GM10266 (cell line): ENCODE measurements around the gene APOBEC3H.

Experiments used
- DNase-seq: peaks from one replicate; pipeline ENCODE4 v3.0.0; 2012; ENCODE audit errors: extremely low spot score
- TF ChIP-seq, protein P1 (sequence below): IDR thresholded peaks from 2 replicates; pipeline ENCODE4 v1.5.1; 2012; ENCODE audit warnings: mild to moderate bottlenecking, low read depth; ENCODE audit not compliant: control insufficient read depth, insufficient read depth; ENCODE audit errors: missing control alignments

The APOBEC3H gene

DNA sequence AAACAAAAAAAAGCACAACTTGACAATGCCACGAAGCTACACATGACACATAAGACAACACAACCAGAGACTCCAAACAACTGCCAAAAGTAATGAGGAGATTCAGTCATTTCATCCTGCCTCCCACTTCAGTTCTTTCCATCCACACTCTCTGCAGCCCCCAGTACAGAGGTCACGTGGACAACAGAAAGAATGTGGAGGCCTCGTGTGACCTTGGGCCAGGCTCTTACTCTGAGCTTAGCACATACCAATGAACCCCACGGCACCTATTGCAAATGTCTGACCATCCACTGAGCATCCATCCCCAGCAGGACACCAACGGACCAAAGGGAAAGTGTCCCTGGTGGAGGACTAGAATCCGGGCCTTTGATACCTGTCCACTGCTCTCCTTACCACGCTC lies 42.9 kb downstream of the APOBEC3H start:
- TF ChIP-seq, protein P1, sequence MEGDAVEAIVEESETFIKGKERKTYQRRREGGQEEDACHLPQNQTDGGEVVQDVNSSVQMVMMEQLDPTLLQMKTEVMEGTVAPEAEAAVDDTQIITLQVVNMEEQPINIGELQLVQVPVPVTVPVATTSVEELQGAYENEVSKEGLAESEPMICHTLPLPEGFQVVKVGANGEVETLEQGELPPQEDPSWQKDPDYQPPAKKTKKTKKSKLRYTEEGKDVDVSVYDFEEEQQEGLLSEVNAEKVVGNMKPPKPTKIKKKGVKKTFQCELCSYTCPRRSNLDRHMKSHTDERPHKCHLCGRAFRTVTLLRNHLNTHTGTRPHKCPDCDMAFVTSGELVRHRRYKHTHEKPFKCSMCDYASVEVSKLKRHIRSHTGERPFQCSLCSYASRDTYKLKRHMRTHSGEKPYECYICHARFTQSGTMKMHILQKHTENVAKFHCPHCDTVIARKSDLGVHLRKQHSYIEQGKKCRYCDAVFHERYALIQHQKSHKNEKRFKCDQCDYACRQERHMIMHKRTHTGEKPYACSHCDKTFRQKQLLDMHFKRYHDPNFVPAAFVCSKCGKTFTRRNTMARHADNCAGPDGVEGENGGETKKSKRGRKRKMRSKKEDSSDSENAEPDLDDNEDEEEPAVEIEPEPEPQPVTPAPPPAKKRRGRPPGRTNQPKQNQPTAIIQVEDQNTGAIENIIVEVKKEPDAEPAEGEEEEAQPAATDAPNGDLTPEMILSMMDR = no peak
- no peak for DNase-seq

GRCh38 chr22:39142088-39142680 lies 45.1 kb downstream of the APOBEC3H start:
- DNase-seq = no peak
- TF ChIP-seq, protein P1 = no peak

DNA sequence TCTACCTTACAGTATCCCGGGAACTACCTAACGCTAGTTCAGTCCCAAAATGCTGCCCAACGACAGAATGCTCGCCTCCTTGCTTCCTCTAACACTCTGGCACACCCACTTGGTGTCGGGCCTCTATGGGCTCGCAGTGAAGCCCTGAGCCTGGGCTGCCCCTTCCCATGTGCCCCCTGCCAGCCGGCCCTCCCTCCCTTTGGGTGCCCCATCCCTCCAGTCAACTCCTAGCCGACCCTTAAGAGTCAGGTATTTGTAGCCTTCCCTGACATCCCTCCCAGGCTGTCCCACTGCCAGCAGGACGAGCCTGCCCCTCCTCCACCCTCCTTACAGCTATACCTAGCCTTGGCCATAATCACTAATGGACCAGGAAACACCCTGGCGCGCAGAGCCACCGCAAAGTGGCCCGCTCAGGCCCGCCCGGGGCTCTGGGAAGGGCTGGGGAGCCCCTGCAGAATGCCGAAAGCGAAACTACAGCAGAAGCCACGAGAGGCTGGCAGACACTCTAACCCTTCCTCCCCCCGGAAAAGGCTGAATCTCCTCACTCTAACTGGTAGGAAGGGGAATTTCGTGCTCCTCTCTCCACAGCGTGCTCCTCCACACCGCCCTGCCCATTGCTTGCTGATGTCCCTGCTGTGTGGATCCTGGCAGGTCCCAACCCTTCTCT lies 47.2 kb downstream of the APOBEC3H start:
- TF ChIP-seq, protein P1 = no peak
- peak; percentile 80 for DNase-seq

DNA sequence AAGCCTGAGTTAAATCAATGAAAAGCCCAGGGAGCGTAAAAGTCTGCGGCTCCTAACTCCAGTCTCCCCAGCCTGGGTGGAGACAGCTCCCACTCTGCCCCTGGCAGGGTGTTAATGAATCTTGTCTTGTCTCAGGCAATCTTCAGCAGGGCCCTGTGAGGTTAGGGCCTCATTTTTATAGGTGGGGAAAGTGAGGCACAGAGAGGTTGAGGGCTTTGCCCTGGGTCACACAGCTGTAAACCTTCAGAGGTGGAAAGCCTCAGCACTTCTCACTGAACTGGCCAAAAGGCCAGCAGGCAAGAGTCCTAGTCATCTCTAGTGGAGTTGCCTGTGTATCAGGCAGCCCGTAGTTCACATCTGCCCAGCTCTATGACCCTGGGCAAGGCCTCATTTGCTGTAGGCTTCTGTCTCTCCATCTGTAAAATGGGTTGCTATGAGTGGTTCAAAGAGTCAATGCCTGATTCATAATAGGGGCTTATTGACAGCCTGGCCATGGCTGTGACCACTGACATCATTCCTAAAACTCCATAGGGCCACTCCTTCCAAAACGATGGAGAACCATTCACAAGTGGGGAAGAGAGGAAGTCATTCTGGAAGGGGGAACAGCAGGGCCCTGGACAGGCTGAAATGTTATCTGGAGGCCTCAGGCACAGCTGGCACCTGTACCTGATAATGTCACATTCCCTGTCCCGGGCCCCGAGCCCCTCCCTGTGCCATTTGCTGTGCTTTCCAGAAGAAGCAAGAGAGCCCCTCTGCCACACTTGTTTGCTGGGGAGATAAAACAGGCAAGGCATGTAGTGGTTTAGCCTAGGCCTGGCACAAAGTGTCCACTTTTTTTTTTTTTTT lies 49.4 kb downstream of the APOBEC3H start:
- no peak for DNase-seq
- TF ChIP-seq, protein P1 = no peak

DNA sequence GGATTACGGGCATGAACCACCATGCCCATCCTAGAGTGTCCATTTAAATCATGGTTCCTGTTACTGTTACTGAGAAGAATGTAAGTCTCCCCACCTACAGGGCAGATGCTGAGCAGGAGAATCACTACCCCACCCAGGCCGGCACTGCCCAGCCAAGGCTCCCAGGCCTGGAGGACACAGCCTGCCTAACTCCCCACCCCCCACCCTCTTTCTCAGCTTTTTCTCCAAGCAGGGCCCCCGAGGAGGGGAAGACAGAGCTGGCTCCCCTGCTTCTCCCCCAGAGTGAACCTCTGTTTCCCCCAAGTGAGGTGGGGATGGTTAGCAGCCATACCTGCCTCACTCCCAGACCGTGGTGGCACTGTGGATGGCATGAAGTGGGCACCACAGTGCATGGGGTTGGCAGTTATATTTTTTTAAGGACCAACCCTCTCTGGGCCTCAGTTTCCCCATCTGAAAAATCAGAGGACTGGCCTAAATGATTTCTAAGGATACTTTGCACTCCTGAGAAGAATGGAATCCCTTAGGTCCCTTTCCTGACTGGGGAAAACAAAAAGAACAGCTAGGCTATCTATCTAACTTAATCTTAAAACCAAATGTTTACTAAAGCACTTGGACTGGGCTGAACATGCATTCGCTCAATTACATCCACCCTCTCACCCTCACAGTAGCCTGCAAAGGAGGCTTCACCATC lies 50.4 kb downstream of the APOBEC3H start:
- no peak for DNase-seq
- TF ChIP-seq, protein P1 = no peak

- TF ChIP-seq, protein P1 = no peak
- DNase-seq = no peak
Observed at GRCh38 chr22:39148026-39148726, 51.1 kb downstream of the APOBEC3H start.
